Neural progenitor cell (in vitro differentiated cells): ENCODE data around the gene CCNY. TPM values are rescaled to one million over a fixed set of nuclear protein-coding genes. Genes with fewer than 3 reads are reported as not detected.
A peak's percentile ranks its signal among the peaks of the same experiment; 100 is the strongest.
"Not testable (repeated sequence)": the region's sequence is repeated elsewhere in the genome, so short reads cannot be mapped to it uniquely, and the experiment has no call there.

Source experiments
- DNase-seq: peaks from one replicate; pipeline ENCODE4 v3.0.0-alpha.2; 2016; ENCODE audit warnings: low spot score
- H2AFZ ChIP-seq: fragments of 200-600 bp; sonication (generic); replicated peaks from 2 replicates; pipeline ENCODE4 v1.6.1; 2016; ENCODE audit warnings: antibody characterized with exemption
- H3F3A ChIP-seq: fragments of 200-600 bp; sonication (generic); 2 replicates; pipeline ENCODE4 v1.6.1; 2016; ENCODE audit warnings: antibody characterized with exemption, low read depth
- H3K27ac ChIP-seq: fragments of 200-600 bp; sonication (generic); 2 replicates; pipeline ENCODE4 v1.5.1; 2016; ENCODE audit warnings: mild to moderate bottlenecking
- H3K27me3 ChIP-seq: fragments of 200-600 bp; sonication (generic); 2 replicates; pipeline ENCODE4 v1.6.1; 2016; ENCODE audit warnings: mild to moderate bottlenecking, moderate library complexity
- H3K36me3 ChIP-seq: fragments of 200-600 bp; sonication (generic); 2 replicates; pipeline ENCODE4 v1.5.1; 2016
- H3K4me1 ChIP-seq: fragments of 200-600 bp; sonication (generic); 2 replicates; pipeline ENCODE4 v1.6.1; 2016; ENCODE audit warnings: mixed run types
- H3K4me2 ChIP-seq: fragments of 200-600 bp; sonication (generic); 2 replicates; pipeline ENCODE4 v1.6.1; 2016
- H3K4me3 ChIP-seq: fragments of 200-600 bp; sonication (generic); 2 replicates; pipeline ENCODE4 v1.5.1; 2016
- H3K79me2 ChIP-seq: fragments of 200-600 bp; sonication (generic); 2 replicates; pipeline ENCODE4 v1.6.1; 2016; ENCODE audit warnings: low read depth
- H3K9ac ChIP-seq: fragments of 200-600 bp; sonication (generic); 2 replicates; pipeline ENCODE4 v1.6.1; 2016
- H3K9me3 ChIP-seq: fragments of 200-600 bp; sonication (generic); 2 replicates; pipeline ENCODE4 v1.5.1; 2016; ENCODE audit warnings: low read depth
- H4K20me1 ChIP-seq: fragments of 200-600 bp; sonication (generic); 2 replicates; pipeline ENCODE4 v1.6.1; 2016; ENCODE audit warnings: low read depth
- H3K27ac Mint-ChIP-seq: 3 replicates; pipeline ENCODE4 v1.8.0; 2021; ENCODE audit warnings: mixed read lengths
- H3K27me3 Mint-ChIP-seq: 2 replicates; pipeline ENCODE4 v1.8.0; 2022; ENCODE audit warnings: low read depth, mild to moderate bottlenecking, inconsistent platforms, moderate library complexity, mixed read lengths; ENCODE audit not compliant: insufficient read depth
- H3K36me3 Mint-ChIP-seq: 3 replicates; pipeline ENCODE4 v1.8.0; 2021; ENCODE audit warnings: mixed read lengths
- H3K4me1 Mint-ChIP-seq: 3 replicates; pipeline ENCODE4 v1.8.0; 2021; ENCODE audit warnings: mixed read lengths
- H3K4me3 Mint-ChIP-seq: 3 replicates; pipeline ENCODE4 v1.8.0; 2021; ENCODE audit warnings: mild to moderate bottlenecking, moderate library complexity, mixed read lengths
- H3K9me3 Mint-ChIP-seq: 3 replicates; pipeline ENCODE4 v1.8.0; 2020; ENCODE audit warnings: mixed read lengths
- CTCF ChIP-seq: fragments of 200-600 bp; sonication (generic); IDR thresholded peaks from 2 replicates; pipeline ENCODE4 v1.5.1; 2017; ENCODE audit warnings: antibody characterized with exemption, mild to moderate bottlenecking
- EZH2 ChIP-seq: fragments of 200-600 bp; sonication (generic); IDR thresholded peaks from 2 replicates; pipeline ENCODE4 v1.6.1; 2017; ENCODE audit warnings: antibody characterized with exemption, mild to moderate bottlenecking, moderate library complexity
- EZH2phosphoT487 ChIP-seq: fragments of 200-600 bp; sonication (generic); IDR thresholded peaks from 2 replicates; pipeline ENCODE4 v1.6.1; 2017; ENCODE audit warnings: antibody characterized with exemption
- total RNA-seq: library from RNA; depleted of rRNA; stranded (reverse); fragments of >200 nt; gene quantifications from 2 replicates; pipeline ENCODE4 v1.2.3, GENCODE V29; 2015; ENCODE audit warnings: low replicate concordance

Gene CCNY
- total RNA-seq, 1 donor from 2014 or later: 46.7 TPM

GRCh38 chr10:35417795-35418194 lies 81.5 kb downstream of the CCNY start:
- peaks cover 61% of the 10 kb centered on the region for H4K20me1 ChIP-seq
- H3K27ac ChIP-seq: no peak overlapping the region
- H2AFZ ChIP-seq: no peak overlapping the region
- H3K9me3 Mint-ChIP-seq: no peaks in the 10 kb centered on the region
- H3F3A ChIP-seq: peaks cover 18% of the 10 kb centered on the region
- no peaks in the 10 kb centered on the region for H3K36me3 Mint-ChIP-seq
- H3K9me3 ChIP-seq: no peaks in the 10 kb centered on the region
- H3K4me1 Mint-ChIP-seq: peaks cover 68% of the 10 kb centered on the region
- H3K27me3 Mint-ChIP-seq: peaks cover 9% of the 10 kb centered on the region
- H3K4me1 ChIP-seq: peaks cover 46% of the 10 kb centered on the region
- H3K79me2 ChIP-seq: peaks cover 85% of the 10 kb centered on the region
- DNase-seq: no peak
- no peak overlapping the region for H3K4me3 ChIP-seq
- H3K4me2 ChIP-seq: no peak overlapping the region
- no peaks in the 10 kb centered on the region for H3K27me3 ChIP-seq
- TF ChIP-seq EZH2 (no peak), EZH2phosphoT487 (no peak), CTCF (no peak)
- H3K4me3 Mint-ChIP-seq: no peak overlapping the region
- H3K36me3 ChIP-seq: no peaks in the 10 kb centered on the region
- H3K9ac ChIP-seq: no peak overlapping the region
- peak overlapping the region; percentile 30 for H3K27ac Mint-ChIP-seq

GRCh38 chr10:35418580-35418979 lies 82.3 kb downstream of the CCNY start:
- Histone ChIP-seq H4K20me1 (peaks cover 61% of the 10 kb centered on the region), H3K79me2 (peaks cover 93% of the 10 kb centered on the region), H3F3A (peaks cover 18% of the 10 kb centered on the region), H3K4me1 (peaks cover 46% of the 10 kb centered on the region)
- Mint-ChIP-seq H3K4me1 (peaks cover 75% of the 10 kb centered on the region), H3K27ac (peak overlapping the region; percentile 40)
- not testable (repeated sequence) for H3K9me3 Mint-ChIP-seq, H3K27ac ChIP-seq, H3K27me3 Mint-ChIP-seq, H3K4me3 Mint-ChIP-seq, H3K4me3 ChIP-seq, H3K36me3 ChIP-seq, H3K4me2 ChIP-seq, H3K36me3 Mint-ChIP-seq, H3K9me3 ChIP-seq, H3K9ac ChIP-seq, H3K27me3 ChIP-seq, H2AFZ ChIP-seq, DNase-seq

DNA sequence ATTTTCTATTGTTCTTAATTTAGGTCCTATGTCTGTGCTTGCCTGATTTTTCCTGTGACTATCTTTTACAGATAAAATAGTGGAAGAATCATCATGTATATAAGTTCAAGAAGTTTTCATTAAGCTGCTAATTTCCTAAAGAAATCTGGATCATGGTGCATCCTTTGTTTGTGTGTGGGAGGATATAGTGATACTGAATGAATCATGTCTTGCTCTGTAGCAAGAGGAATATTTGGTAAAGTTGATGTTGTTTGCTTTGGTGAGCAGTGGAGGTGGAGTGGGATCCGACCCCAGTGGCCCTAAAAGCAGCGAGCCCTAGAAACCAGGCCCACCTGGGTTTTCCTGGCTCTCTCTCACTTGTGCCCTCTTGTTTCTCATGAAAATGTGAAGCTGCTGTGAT lies 83.7 kb downstream of the CCNY start:
- Histone ChIP-seq H3K9ac (no peak overlapping the region), H3K4me1 (peaks cover 43% of the 10 kb centered on the region), H3K79me2 (peaks cover 98% of the 10 kb centered on the region), H3K9me3 (no peaks in the 10 kb centered on the region), H4K20me1 (peaks cover 62% of the 10 kb centered on the region), H3K4me3 (no peak overlapping the region), H3K4me2 (no peak overlapping the region), H3F3A (peaks cover 15% of the 10 kb centered on the region), H3K36me3 (no peaks in the 10 kb centered on the region), H3K27ac (no peak overlapping the region), H2AFZ (no peak overlapping the region), H3K27me3 (no peaks in the 10 kb centered on the region)
- H3K4me3 Mint-ChIP-seq: no peak overlapping the region
- TF ChIP-seq EZH2 (no peak), CTCF (no peak), EZH2phosphoT487 (no peak)
- no peak for DNase-seq
- H3K36me3 Mint-ChIP-seq: no peaks in the 10 kb centered on the region
- H3K27me3 Mint-ChIP-seq: peaks cover 9% of the 10 kb centered on the region
- no peak overlapping the region for H3K27ac Mint-ChIP-seq
- H3K4me1 Mint-ChIP-seq: peaks cover 80% of the 10 kb centered on the region
- H3K9me3 Mint-ChIP-seq: no peaks in the 10 kb centered on the region

GRCh38 chr10:35420827-35421552 lies 84.7 kb downstream of the CCNY start:
- Mint-ChIP-seq H3K4me1 (peaks cover 80% of the 10 kb centered on the region), H3K4me3 (no peak overlapping the region), H3K27me3 (peaks cover 9% of the 10 kb centered on the region), H3K36me3 (no peaks in the 10 kb centered on the region), H3K9me3 (no peaks in the 10 kb centered on the region), H3K27ac (peak overlapping the region; percentile 47)
- TF ChIP-seq EZH2phosphoT487 (no peak), CTCF (no peak), EZH2 (no peak)
- Histone ChIP-seq H3K4me1 (peaks cover 36% of the 10 kb centered on the region), H3K79me2 (peaks cover 97% of the 10 kb centered on the region), H2AFZ (no peak overlapping the region), H3K36me3 (no peaks in the 10 kb centered on the region), H3K9me3 (no peaks in the 10 kb centered on the region), H4K20me1 (peaks cover 62% of the 10 kb centered on the region), H3K9ac (no peak overlapping the region), H3K4me3 (no peak overlapping the region), H3K27ac (no peak overlapping the region), H3K4me2 (no peak overlapping the region), H3F3A (peaks cover 10% of the 10 kb centered on the region), H3K27me3 (no peaks in the 10 kb centered on the region)
- no peak for DNase-seq
